H1 (cell line): ENCODE measurements around the gene PMM1. TPM values are rescaled to one million over a fixed set of nuclear protein-coding genes. Genes with fewer than 3 reads are reported as not detected.
A peak's percentile ranks its signal among the peaks of the same experiment; 100 is the strongest.

ENCODE experiments used
- CTCF ChIA-PET: fragments of 300-600 bp; sonication (Branson Sonifier 250); formaldehyde crosslinking; loops from one replicate; lab custom pipeline; 2021; ENCODE audit not compliant: partially characterized antibody; lab: Charles Lee
- POLR2A ChIA-PET: fragments of 300-600 bp; sonication (Branson Sonifier 250); formaldehyde crosslinking; loops from one replicate; lab custom pipeline; 2021; ENCODE audit warnings: inconsistent platforms; ENCODE audit not compliant: partially characterized antibody; lab: Charles Lee
- DNase-seq, 2 experiments: peaks; one replicate each; pipeline versions ENCODE4 v3.0.0 to v3.0.0-alpha.2; 2010 to 2022; ENCODE audit warnings: low spot score in 2 of 2, low read depth in 1 of 2, mixed read lengths in 1 of 2
- FAIRE-seq: peaks from 2 replicates; lab custom pipeline; 2011; peaks lifted over from hg19 to GRCh38; lab: Jason Lieb, UNC
- H2AFZ ChIP-seq: 2 replicates; pipeline ENCODE4 v1.8.1; 2012; ENCODE audit warnings: low read length, inconsistent platforms
- H2AK5ac ChIP-seq: 2 replicates; pipeline ENCODE4 v1.6.1; 2013; ENCODE audit warnings: low read depth, low read length
- H2BK120ac ChIP-seq: replicated peaks from 2 replicates; pipeline ENCODE3; 2013; ENCODE audit warnings: low read depth, low read length, inconsistent platforms
- H2BK12ac ChIP-seq: 2 replicates; pipeline ENCODE4 v1.6.1; 2013; ENCODE audit warnings: low read depth, low read length
- H2BK15ac ChIP-seq: 2 replicates; pipeline ENCODE4 v1.6.1; 2013; ENCODE audit warnings: low read length
- H2BK20ac ChIP-seq: 2 replicates; pipeline ENCODE4 v1.6.1; 2013; ENCODE audit warnings: low read length
- H2BK5ac ChIP-seq: 2 replicates; pipeline ENCODE4 v1.6.1; 2013; ENCODE audit warnings: low read depth, low read length
- H3K14ac ChIP-seq: 2 replicates; pipeline ENCODE4 v1.6.1; 2013; ENCODE audit warnings: inconsistent platforms; ENCODE audit not compliant: insufficient read length
- H3K18ac ChIP-seq: 2 replicates; pipeline ENCODE4 v1.6.1; 2013; ENCODE audit warnings: low read length; ENCODE audit errors: extremely low read depth
- H3K23ac ChIP-seq: 2 replicates; pipeline ENCODE4 v1.6.1; 2013; ENCODE audit warnings: inconsistent platforms; ENCODE audit not compliant: insufficient read length
- H3K23me2 ChIP-seq: 2 replicates; pipeline ENCODE4 v1.6.1; 2013; ENCODE audit warnings: low read depth, low read length
- H3K27ac ChIP-seq: 2 replicates; pipeline ENCODE4 v1.6.1; 2011; ENCODE audit warnings: low read depth, low read length, inconsistent platforms
- H3K27me3 ChIP-seq, 4 experiments: replicated peaks in 1 of 4; 1 replicate in 1 of 4; 2 replicates in 3 of 4; pipeline versions ENCODE4 v1.6.1 to v1.8.1; 2011 to 2013; ENCODE audit warnings: low read length in 3 of 4, mild to moderate bottlenecking in 3 of 4, inconsistent platforms in 2 of 4, mixed read lengths in 2 of 4, moderate library complexity in 1 of 4; ENCODE audit not compliant: control insufficient read depth in 3 of 4, insufficient read depth in 3 of 4; ENCODE audit errors: extremely low read depth in 1 of 4
- H3K36me3 ChIP-seq, 4 experiments: 2 replicates each; pipeline versions ENCODE4 v1.6.1 to v1.8.1; 2011 to 2013; ENCODE audit warnings: mild to moderate bottlenecking in 4 of 4, low read length in 3 of 4, moderate library complexity in 2 of 4, control low read depth in 1 of 4, inconsistent platforms in 1 of 4; ENCODE audit not compliant: insufficient read depth in 4 of 4, control insufficient read depth in 2 of 4
- H3K4ac ChIP-seq: replicated peaks from 2 replicates; pipeline ENCODE3; 2013; ENCODE audit warnings: low read length, low read depth, mixed read lengths, inconsistent platforms; ENCODE audit not compliant: insufficient read length
- H3K4me1 ChIP-seq, 4 experiments: replicated peaks in 1 of 4; 1 replicate in 1 of 4; 2 replicates in 3 of 4; pipeline versions ENCODE4 v1.6.1 to v1.8.1; 2011 to 2013; ENCODE audit warnings: low read length in 3 of 4, inconsistent platforms in 2 of 4, mixed read lengths in 1 of 4; ENCODE audit not compliant: insufficient read depth in 4 of 4, control insufficient read depth in 3 of 4
- H3K4me2 ChIP-seq, 2 experiments: 2 replicates each; pipeline versions ENCODE4 v1.6.1 to v1.8.1; 2011 to 2013; ENCODE audit warnings: low read depth in 2 of 2, low read length in 2 of 2, control low read depth in 1 of 2, inconsistent platforms in 1 of 2, mild to moderate bottlenecking in 1 of 2; ENCODE audit not compliant: insufficient read depth in 1 of 2
- H3K4me3 ChIP-seq, 4 experiments: fragments of 200-600, 300-600 bp in 1 of 4; sonication (generic), shearing (Covaris generic), sonication (Bioruptor Twin) in 1 of 4; 2 replicates each; pipeline versions ENCODE4 v1.5.1 to v1.8.1; 2011 to 2016; ENCODE audit warnings: low read length in 4 of 4, low read depth in 3 of 4, control low read depth in 2 of 4, inconsistent platforms in 2 of 4, mild to moderate bottlenecking in 2 of 4, mixed read lengths in 1 of 4, moderate library complexity in 1 of 4; ENCODE audit not compliant: insufficient read depth in 2 of 4; ENCODE audit errors: extremely low read depth in 1 of 4
- H3K56ac ChIP-seq: replicated peaks from 2 replicates; pipeline ENCODE3; 2013; ENCODE audit warnings: low read depth, mild to moderate bottlenecking, mixed read lengths, low read length, inconsistent platforms; ENCODE audit not compliant: insufficient read length
- H3K79me1 ChIP-seq: 2 replicates; pipeline ENCODE4 v1.6.1; 2013; ENCODE audit warnings: low read depth, low read length, control low read depth
- H3K79me2 ChIP-seq, 2 experiments: 2 replicates each; pipeline versions ENCODE4 v1.6.1 to v1.8.1; 2012 to 2013; ENCODE audit warnings: low read length in 2 of 2, mild to moderate bottlenecking in 2 of 2, inconsistent platforms in 1 of 2; ENCODE audit not compliant: insufficient read depth in 2 of 2, control insufficient read depth in 1 of 2
- H3K9ac ChIP-seq, 4 experiments: replicated peaks in 1 of 4; 1 replicate in 1 of 4; 2 replicates in 3 of 4; pipeline versions ENCODE4 v1.6.1 to v1.8.1; 2011 to 2013; ENCODE audit warnings: low read depth in 3 of 4, low read length in 3 of 4, control low read depth in 2 of 4, mild to moderate bottlenecking in 2 of 4, moderate library complexity in 2 of 4, inconsistent platforms in 1 of 4; ENCODE audit errors: extremely low read depth in 1 of 4
- H3K9me3 ChIP-seq, 2 experiments: 2 replicates each; pipeline versions ENCODE4 v1.6.1 to v1.8.1; 2012 to 2013; ENCODE audit warnings: mild to moderate bottlenecking in 2 of 2, moderate library complexity in 2 of 2, control low read depth in 1 of 2, inconsistent platforms in 1 of 2, low read depth in 1 of 2, low read length in 1 of 2, mixed read lengths in 1 of 2; ENCODE audit not compliant: insufficient read depth in 2 of 2
- H4K20me1 ChIP-seq, 2 experiments: replicated peaks in 1 of 2; 2 replicates each; pipeline versions ENCODE3 to v1.8.1; 2011 to 2013; ENCODE audit warnings: inconsistent platforms in 2 of 2, low read length in 2 of 2, mild to moderate bottlenecking in 1 of 2; ENCODE audit not compliant: insufficient read depth in 2 of 2, control insufficient read depth in 1 of 2
- H4K5ac ChIP-seq: 2 replicates; pipeline ENCODE4 v1.6.1; 2013; ENCODE audit warnings: low read length, low read depth, mixed read lengths, inconsistent platforms; ENCODE audit not compliant: insufficient read length
- H4K8ac ChIP-seq: 2 replicates; pipeline ENCODE4 v1.8.0; 2013; ENCODE audit warnings: mild to moderate bottlenecking, moderate library complexity, low read length, inconsistent platforms; ENCODE audit not compliant: insufficient read depth; ENCODE audit errors: extremely low read depth
- H4K91ac ChIP-seq: replicated peaks from 2 replicates; pipeline ENCODE3; 2013; ENCODE audit warnings: low read length, mixed read lengths, inconsistent platforms; ENCODE audit not compliant: insufficient read length
- ASH2L ChIP-seq: fragments of 200-600, 300-600 bp; sonication (generic); IDR thresholded peaks from one replicate; pipeline ENCODE4 v1.7.1; 2017; ENCODE audit warnings: low read length
- CREB1 ChIP-seq: IDR thresholded peaks from 2 replicates; pipeline ENCODE4 v1.6.1; 2012; ENCODE audit warnings: inconsistent platforms
- MAX ChIP-seq: IDR thresholded peaks from 2 replicates; pipeline ENCODE4 v1.6.1; 2012; ENCODE audit warnings: inconsistent platforms
- POLR2AphosphoS5 ChIP-seq: IDR thresholded peaks from 2 replicates; pipeline ENCODE4 v1.6.1; 2011; ENCODE audit warnings: low read depth, low read length
- RBBP5 ChIP-seq: IDR thresholded peaks from 2 replicates; pipeline ENCODE4 v1.7.1; 2012; ENCODE audit warnings: low read depth, mild to moderate bottlenecking, inconsistent platforms, low read length, moderate library complexity, borderline replicate concordance
- SIN3A ChIP-seq, 2 experiments: IDR thresholded peaks in 1 of 2; conservative IDR thresholded peaks in 1 of 2; 2 replicates each; pipeline ENCODE4 v1.6.1; 2011 to 2012; ENCODE audit warnings: low read length in 2 of 2, improper control_type of control experiment in 1 of 2, low read depth in 1 of 2, mild to moderate bottlenecking in 1 of 2
- SP2 ChIP-seq: IDR thresholded peaks from 2 replicates; pipeline ENCODE4 v1.6.1; 2012; ENCODE audit warnings: mild to moderate bottlenecking, low read length, inconsistent platforms
- TAF1 ChIP-seq: IDR thresholded peaks from 2 replicates; pipeline ENCODE4 v1.6.1; 2011; ENCODE audit warnings: mild to moderate bottlenecking, low read depth, low read length
- WGBS, 2 experiments: shearing (Covaris generic) in 1 of 2; methylation state at CpG; one replicate each; pipeline versions ENCODE4 v1.1.6 to v1.1.7; 2013 to 2015; ENCODE audit warnings: low lambda C conversion rate in 2 of 2, mixed read lengths in 2 of 2, inconsistent platforms in 1 of 2, low coverage in 1 of 2, missing lambda C conversion rate in 1 of 2; ENCODE audit not compliant: insufficient replicate concordance in 2 of 2, insufficient coverage in 1 of 2, insufficient read length in 1 of 2; ENCODE audit errors: extremely low coverage in 1 of 2, missing lambda C conversion rate in 1 of 2; 5-methylcytosine and 5-hydroxymethylcytosine counted together
- polyA plus RNA-seq, 7 experiments: library from polyadenylated mRNA; depleted of rRNA in 3 of 7; stranded (reverse) in 5 of 7; unstranded in 2 of 7; fragments of >200 nt in 5 of 7; fragments of 200-250 nt in 2 of 7; gene quantifications; 1 replicate in 5 of 7; 2 replicates in 1 of 7; 4 replicates in 1 of 7; pipeline versions ENCODE4 v1.2.1 to v1.2.3, GENCODE V29; 2011 to 2013; ENCODE audit warnings: missing spikeins in 2 of 7, mixed read lengths in 2 of 7
- total RNA-seq: library from RNA; stranded (reverse); fragmentation: NEBNext Ultra II Directional; extraction: Animal tissue kit (Norgen Biotek cat#: 25700); gene quantifications from 2 replicates; pipeline ENCODE4 v1.2.1, GENCODE V29; 2021

PMM1 gene
- total and polyA plus RNA-seq, 2 of the 8 experiments (the other 6 are each of a cell fraction or from before 2014, with no cell fraction given): 11.3 to 20.0 TPM

DNA sequence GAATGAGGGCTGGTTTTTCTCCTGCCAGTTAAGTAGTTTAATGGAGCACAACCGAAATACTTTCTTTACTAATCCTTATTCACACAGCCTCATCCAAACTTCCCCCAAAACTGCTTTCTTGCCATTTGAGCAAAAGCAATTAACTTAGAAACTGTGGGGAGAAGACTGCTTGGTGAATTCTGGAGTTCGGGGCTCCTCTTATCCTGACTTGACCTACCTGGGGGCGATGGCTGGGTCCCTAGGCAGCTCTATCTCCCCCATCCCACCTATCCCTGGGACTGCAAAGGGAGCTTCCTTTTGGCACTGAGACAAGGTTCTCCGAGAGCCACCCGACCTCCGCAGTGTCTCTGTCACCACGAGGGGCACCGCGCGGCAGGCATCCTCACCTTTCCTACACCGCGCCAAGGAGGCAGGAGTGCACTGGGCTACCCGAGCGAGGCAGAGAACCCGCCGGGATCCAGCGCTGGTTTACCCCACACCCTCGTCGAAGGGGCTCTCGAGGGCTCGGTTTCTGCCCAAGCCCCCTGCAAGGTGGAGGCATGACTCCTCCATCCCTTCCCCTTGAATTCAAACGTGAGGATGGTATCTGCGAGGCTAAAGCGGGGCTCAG is 30.4 kb upstream of the PMM1 start:
- Histone ChIP-seq H2BK120ac (no peak overlapping the region), H3K23ac (no peak overlapping the region), H2BK20ac (no peak overlapping the region), H2BK5ac (peak overlapping the region; percentile 87), H3K27ac (peak overlapping the region; percentile 81), H4K20me1 (peaks cover 0 to 4% of the 10 kb centered on the region in 2 experiments), H3K36me3 (peaks cover 5 to 22% (median 12%) of the 10 kb centered on the region in 4 experiments), H4K91ac (peak overlapping the region; percentile 70), H3K4me1 (peaks cover 0 to 11% (median 4%) of the 10 kb centered on the region in 4 experiments; a peak in 5 of 7 replicates), H3K56ac (no peak overlapping the region), H3K4me2 (peak overlapping the region; percentile 91 to 96), H3K14ac (no peak overlapping the region), H2AFZ (0 out of 2 replicates have a peak overlapping the region, but pooled peaks have one; percentile 3), H3K27me3 (no peaks in the 10 kb centered on the region), H2BK15ac (no peak overlapping the region), H3K4me3 (peak overlapping the region; percentile 78 to 96 (median 90)), H4K5ac (peak overlapping the region; percentile 8), H2AK5ac (peak overlapping the region; percentile 26; the same call in 1 of the 2 replicates), H3K79me1 (peaks cover 2% of the 10 kb centered on the region), H4K8ac (no peak overlapping the region), H3K23me2 (peaks cover 6% of the 10 kb centered on the region), H3K79me2 (peaks cover 6 to 57% of the 10 kb centered on the region in 2 experiments), H3K18ac (peak overlapping the region; percentile 87), H3K9ac (peak overlapping the region; percentile 52 to 89 (median 82)), H3K4ac (no peak overlapping the region), H2BK12ac (0 out of 2 replicates have a peak overlapping the region, but pooled peaks have one; percentile 90), H3K9me3 (no peaks in the 10 kb centered on the region)
- POLR2A ChIA-PET: interaction anchor here (0.7 to 12.0 kb wide), 15 partner anchors 9 to 257 kb away, joined by 3 to 157 read pairs (median 5); partner anchors contain the start of genes PMM1 and POLR3H
- DNase-seq (peak in 1 of 2 experiments; percentile 78), FAIRE-seq (no peak)
- WGBS, 2 experiments: 4% methylated on average over 24 of the region's 24 CpGs; no CpG with 5 or more reads in 1 of the 2 experiments
- 0 out of 2 replicates have a peak, but pooled peaks have one; percentile 10 for TF ChIP-seq POLR2AphosphoS5
- peak in 1 of 2 experiments; percentile 37; a peak in 2 of 4 replicates for TF ChIP-seq SIN3A (conservative IDR thresholded peaks at IDR 0.05 in 1 of 2, IDR thresholded peaks at IDR 0.05 in 1 of 2; ENCODE audit: low read depth in 1 of 2, low read length in 2 of 2)
- peak; percentile 75 for TF ChIP-seq ASH2L
- peak; percentile 58; the same call in 1 of the 2 replicates for TF ChIP-seq TAF1
- 0 out of 2 replicates have a peak, but pooled peaks have one; percentile 7 for TF ChIP-seq MAX
- no peak for TF ChIP-seq SP2
- 0 out of 2 replicates have a peak, but pooled peaks have one; percentile 13 for TF ChIP-seq RBBP5
- TF ChIP-seq CREB1: no peak
- CTCF ChIA-PET: interaction anchor here (1.6 to 3.8 kb wide), 2 partner anchors 23 to 43 kb away, joined by 7 to 18 read pairs; no protein-coding TSS in a partner anchor
